SK-N-SH (cell line): ENCODE measurements around the gene ZBTB22. TPM values are rescaled to one million over a fixed set of nuclear protein-coding genes. Genes with fewer than 3 reads are reported as not detected.

ENCODE experiments used
- CTCF ChIA-PET: fragments of 300-600, 350-600 bp; formaldehyde crosslinking; extraction: SDS; loops from one replicate; lab custom pipeline; 2021; lab: Yijun Ruan, JAX
- POLR2A ChIA-PET: fragments of 350-600 bp; sonication (Branson Sonifier 250); formaldehyde crosslinking; extraction: SDS; loops from one replicate; lab custom pipeline; 2020; ENCODE audit warnings: antibody characterized with exemption, inconsistent platforms; lab: Yijun Ruan, JAX
- DNase-seq: peaks from one replicate; pipeline ENCODE4 v3.0.0; 2012
- H2AFZ ChIP-seq: fragments of 200-600 bp; sonication (generic); 2 replicates; pipeline ENCODE4 v1.8.1; 2016; ENCODE audit warnings: antibody characterized with exemption, mild to moderate bottlenecking, low read depth
- H3F3A ChIP-seq: fragments of 200-600 bp; sonication (generic); replicated peaks from 2 replicates; pipeline ENCODE3; 2016; ENCODE audit warnings: antibody characterized with exemption, mild to moderate bottlenecking; ENCODE audit not compliant: insufficient read depth
- H3K27ac ChIP-seq, 2 experiments: fragments of 200-500 bp in 1 of 2; fragments of 200-600 bp in 1 of 2; sonication (Bioruptor generic) in 1 of 2; sonication (generic), shearing (Covaris generic) in 1 of 2; 2 replicates each; pipeline versions ENCODE4 v1.5.1 to v1.6.1; 2014 to 2016; ENCODE audit warnings: low read depth in 2 of 2, inconsistent platforms in 1 of 2, low read length in 1 of 2, mild to moderate bottlenecking in 1 of 2, mixed read lengths in 1 of 2
- H3K27me3 ChIP-seq: fragments of 200-600 bp; sonication (generic), shearing (Covaris generic); 2 replicates; pipeline ENCODE4 v1.6.1; 2016; ENCODE audit warnings: mixed run types; ENCODE audit not compliant: insufficient read depth
- H3K36me3 ChIP-seq, 2 experiments: fragments of 200-500 bp in 1 of 2; fragments of 200-600 bp in 1 of 2; sonication (Bioruptor generic) in 1 of 2; sonication (generic) in 1 of 2; replicated peaks in 1 of 2; 2 replicates each; pipeline versions ENCODE3 to v1.5.1; 2014 to 2016; ENCODE audit warnings: low read length in 1 of 2, mild to moderate bottlenecking in 1 of 2; ENCODE audit not compliant: insufficient read depth in 2 of 2, control insufficient read depth in 1 of 2
- H3K4me1 ChIP-seq, 2 experiments: fragments of 200-500 bp in 1 of 2; fragments of 200-600 bp in 1 of 2; sonication (Bioruptor generic) in 1 of 2; sonication (generic), shearing (Covaris generic) in 1 of 2; 2 replicates each; pipeline versions ENCODE4 v1.5.1 to v1.6.1; 2014 to 2016; ENCODE audit warnings: low read depth in 1 of 2, low read length in 1 of 2, mixed run types in 1 of 2; ENCODE audit not compliant: insufficient read depth in 2 of 2, control insufficient read depth in 1 of 2
- H3K4me2 ChIP-seq: fragments of 200-600 bp; sonication (generic), shearing (Covaris generic); 2 replicates; pipeline ENCODE4 v1.6.1; 2017; ENCODE audit warnings: mixed run types
- H3K4me3 ChIP-seq, 2 experiments: fragments of 200-500 bp in 1 of 2; fragments of 200-600 bp in 1 of 2; sonication (Bioruptor generic) in 1 of 2; sonication (generic), shearing (Covaris generic) in 1 of 2; 2 replicates each; pipeline versions ENCODE4 v1.5.1 to v1.8.1; 2014 to 2016; ENCODE audit warnings: low read depth in 2 of 2, inconsistent platforms in 1 of 2, low read length in 1 of 2, mild to moderate bottlenecking in 1 of 2, mixed read lengths in 1 of 2, moderate library complexity in 1 of 2
- H3K79me2 ChIP-seq: fragments of 200-600 bp; sonication (generic); 2 replicates; pipeline ENCODE4 v1.8.1; 2017; ENCODE audit warnings: mild to moderate bottlenecking; ENCODE audit not compliant: insufficient read depth
- H3K9ac ChIP-seq: fragments of 200-600 bp; sonication (generic); 2 replicates; pipeline ENCODE4 v1.6.1; 2017; ENCODE audit warnings: mixed run types
- H3K9me2 ChIP-seq: fragments of 200-600 bp; sonication (generic); 2 replicates; pipeline ENCODE4 v1.6.1; 2017; ENCODE audit warnings: mixed run types
- H3K9me3 ChIP-seq: fragments of 200-600 bp; sonication (generic); 2 replicates; pipeline ENCODE4 v1.6.1; 2017; ENCODE audit warnings: mixed run types, mild to moderate bottlenecking, moderate library complexity
- H4K20me1 ChIP-seq: fragments of 200-600 bp; sonication (generic); 2 replicates; pipeline ENCODE4 v1.6.1; 2017; ENCODE audit warnings: mild to moderate bottlenecking, mixed run types; ENCODE audit not compliant: insufficient read depth
- EZH2phosphoT487 ChIP-seq: fragments of 200-600 bp; sonication (generic); IDR thresholded peaks from 2 replicates; pipeline ENCODE4 v1.6.1; 2017; ENCODE audit warnings: low read depth, mixed run types, mild to moderate bottlenecking, antibody characterized with exemption, moderate library complexity, borderline replicate concordance
- FOSL2 ChIP-seq: IDR thresholded peaks from 2 replicates; pipeline ENCODE4 v1.4.0; 2012; ENCODE audit warnings: low read depth, mild to moderate bottlenecking, moderate library complexity, borderline replicate concordance
- FOXM1 ChIP-seq: IDR thresholded peaks from 2 replicates; pipeline ENCODE4 v1.4.0; 2012; ENCODE audit warnings: low read depth, mild to moderate bottlenecking
- GABPA ChIP-seq: IDR thresholded peaks from 2 replicates; pipeline ENCODE4 v1.4.0; 2012; ENCODE audit warnings: low read depth, mild to moderate bottlenecking
- GATA2 ChIP-seq: sonication (generic); formaldehyde crosslinking; IDR thresholded peaks from 2 replicates; pipeline ENCODE4 v1.5.0; 2020; ENCODE audit warnings: mild to moderate bottlenecking, missing genetic modification reagents
- JUND ChIP-seq: IDR thresholded peaks from 2 replicates; pipeline ENCODE4 v1.4.0; 2012
- NFIC ChIP-seq: IDR thresholded peaks from 2 replicates; pipeline ENCODE4 v1.4.0; 2012; ENCODE audit warnings: borderline replicate concordance
- RCOR1 ChIP-seq: fragments of 150-350 bp; IDR thresholded peaks from 2 replicates; pipeline ENCODE4 v1.6.1; 2017; ENCODE audit warnings: antibody characterized with exemption, low read length
- RFX5 ChIP-seq: IDR thresholded peaks from 2 replicates; pipeline ENCODE4 v1.6.1; 2012; ENCODE audit warnings: mild to moderate bottlenecking, improper control_type of control experiment, low read length
- RXRA ChIP-seq: IDR thresholded peaks from 2 replicates; pipeline ENCODE4 v1.4.0; 2012; ENCODE audit warnings: low read depth, mild to moderate bottlenecking, borderline replicate concordance
- SIN3A ChIP-seq: IDR thresholded peaks from 2 replicates; pipeline ENCODE4 v1.6.1; 2012; ENCODE audit warnings: low read depth, mild to moderate bottlenecking, low read length, moderate library complexity, borderline replicate concordance
- SMC3 ChIP-seq: IDR thresholded peaks from 2 replicates; pipeline ENCODE4 v1.6.1; 2012; ENCODE audit warnings: low read depth, low read length, improper control_type of control experiment
- TAF1 ChIP-seq: IDR thresholded peaks from 2 replicates; pipeline ENCODE4 v1.6.1; 2012; ENCODE audit warnings: low read depth, mild to moderate bottlenecking, low read length, moderate library complexity, borderline replicate concordance
- TCF12 ChIP-seq: IDR thresholded peaks from 2 replicates; pipeline ENCODE4 v1.4.0; 2012
- YY1 ChIP-seq: IDR thresholded peaks from 2 replicates; pipeline ENCODE4 v1.4.0; 2012; ENCODE audit warnings: low read depth, mild to moderate bottlenecking
- WGBS: methylation state at CpG from one replicate; pipeline ENCODE4 v1.1.6; 2017; ENCODE audit warnings: low lambda C conversion rate; 5-methylcytosine and 5-hydroxymethylcytosine counted together
- polyA plus RNA-seq, 3 experiments: library from polyadenylated mRNA; depleted of rRNA; stranded (reverse); fragments of >200 nt; gene quantifications; 2 replicates each; pipeline ENCODE4 v1.2.3, GENCODE V29; 2012
- TF ChIP-seq, protein P1 (sequence below): IDR thresholded peaks from 2 replicates; pipeline ENCODE4 v1.4.0; 2012; ENCODE audit warnings: low read depth
- TF ChIP-seq, protein P2 (sequence below): IDR thresholded peaks from 2 replicates; pipeline ENCODE4 v1.4.0; 2012; ENCODE audit warnings: low read depth, borderline replicate concordance
- TF ChIP-seq, protein P3 (sequence below): IDR thresholded peaks from 2 replicates; pipeline ENCODE4 v1.6.1; 2012; ENCODE audit warnings: mild to moderate bottlenecking, low read depth, low read length, moderate library complexity
- TF ChIP-seq, protein P4 (sequence below): IDR thresholded peaks from 2 replicates; pipeline ENCODE4; 2012
- TF ChIP-seq, protein P5 (sequence below): IDR thresholded peaks from 2 replicates; pipeline ENCODE4 v1.4.0; 2012; ENCODE audit warnings: low read depth, borderline replicate concordance
- TF ChIP-seq, protein P6 (sequence below): fragments of 150-350 bp; IDR thresholded peaks from 2 replicates; pipeline ENCODE4 v1.6.1; 2016; ENCODE audit warnings: mild to moderate bottlenecking, low read depth, low read length

The ZBTB22 gene
- polyA plus RNA-seq, 1 of the 3 experiments (the other 2 are of a cell fraction): 19.5 TPM

DNA sequence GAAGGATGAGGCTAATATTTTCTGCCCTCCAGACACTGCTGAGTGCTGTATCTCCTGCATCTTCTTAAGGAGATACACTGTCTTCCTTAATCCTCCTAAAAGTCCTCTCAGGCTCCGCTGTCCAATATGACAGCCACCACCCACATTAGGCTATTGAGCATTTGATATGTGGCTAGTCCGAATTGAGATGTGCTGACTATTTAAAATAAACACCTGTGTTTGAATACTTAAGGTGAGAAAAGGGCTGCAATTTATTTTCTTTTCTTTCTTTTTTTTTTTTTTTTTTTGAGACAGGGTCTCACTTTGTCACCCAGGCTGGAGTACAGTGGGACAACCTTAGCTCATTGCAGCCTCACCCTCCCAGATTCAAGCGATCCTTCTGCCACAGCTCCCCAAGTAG is 15.7 kb downstream of the ZBTB22 start (continued):
- TF ChIP-seq FOXM1: no peak
- TF ChIP-seq, protein P1, sequence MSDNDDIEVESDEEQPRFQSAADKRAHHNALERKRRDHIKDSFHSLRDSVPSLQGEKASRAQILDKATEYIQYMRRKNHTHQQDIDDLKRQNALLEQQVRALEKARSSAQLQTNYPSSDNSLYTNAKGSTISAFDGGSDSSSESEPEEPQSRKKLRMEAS: no peak

DNA sequence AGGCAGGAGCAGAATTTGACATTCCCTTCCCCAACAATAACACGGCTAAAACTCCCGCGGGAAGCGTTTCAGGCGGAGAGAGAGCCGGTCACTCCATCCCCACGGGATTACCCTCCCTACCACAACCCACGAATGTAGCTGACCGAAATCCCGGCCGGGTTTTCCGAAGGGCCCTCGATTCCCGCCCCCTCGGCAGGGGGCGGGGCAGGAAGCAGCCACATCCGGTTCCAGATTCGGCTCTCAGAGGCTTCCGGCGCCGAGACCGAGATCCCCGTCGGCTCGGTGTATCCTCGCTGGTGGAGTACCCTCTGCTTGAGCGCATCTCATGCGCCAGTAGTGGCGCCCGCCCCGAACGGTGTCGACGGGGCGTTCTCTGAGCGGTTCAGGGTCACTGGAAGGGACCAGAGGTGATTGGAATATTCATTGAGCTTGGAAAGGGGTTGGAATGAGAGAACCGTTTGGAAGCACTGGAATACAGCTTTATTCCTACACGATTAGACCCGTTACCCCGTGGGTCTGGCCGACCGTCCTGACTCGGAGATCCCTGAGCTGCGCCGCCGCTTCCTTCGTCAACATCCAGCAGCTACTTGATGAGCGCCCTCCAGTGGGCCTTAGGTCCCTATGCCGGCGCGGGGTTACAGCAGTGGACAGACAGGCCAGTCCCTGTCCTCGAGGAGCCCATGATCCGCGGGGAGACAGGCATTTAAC is 18.2 kb downstream of the ZBTB22 start:
- Histone ChIP-seq H3K27ac (peak overlapping the region; percentile 99), H2AFZ (peak overlapping the region; percentile 40; the same call in 1 of the 2 replicates), H3K9ac (peak overlapping the region; percentile 94), H3K4me3 (peak overlapping the region; percentile 84 to 89), H3K9me2 (no peaks in the 10 kb centered on the region), H3K27me3 (no peaks in the 10 kb centered on the region), H3K36me3 (peaks cover 17 to 23% of the 10 kb centered on the region in 2 experiments), H3K9me3 (no peaks in the 10 kb centered on the region), H4K20me1 (peaks cover 11% of the 10 kb centered on the region; the same call in 1 of the 2 replicates), H3K79me2 (peaks cover 52% of the 10 kb centered on the region), H3F3A (peaks cover 22% of the 10 kb centered on the region), H3K4me1 (peaks cover 4 to 12% of the 10 kb centered on the region in 2 experiments; a peak in 1 of 4 replicates), H3K4me2 (peak overlapping the region; percentile 94)
- peak; percentile 91 for DNase-seq
- WGBS: 1% methylated on average over 34 of the region's 54 CpGs
- ChIA-PET POLR2A (interaction anchor here (0.8 to 3.3 kb wide), 11 partner anchors 10 to 328 kb away, joined by 4 to 30 read pairs (median 7); partner anchors contain the start of genes B3GALT4, KIFC1, PFDN6 and RING1), CTCF (interaction anchor here (0.5 to 2.9 kb wide), 22 partner anchors 8 to 126 kb away, joined by 3 to 30 read pairs (median 4); partner anchors contain the start of genes B3GALT4, PFDN6, RPS18 and TAPBP)
- TF ChIP-seq TAF1 (peak; percentile 92), RFX5 (no peak), GATA2 (CRISPR knock-in tag) (no peak; the same call in 1 of the 2 replicates), TCF12 (no peak), SIN3A (peak; percentile 86), GABPA (peak; percentile 80), RXRA (no peak), JUND (peak; percentile 52), FOSL2 (no peak), SMC3 (peak; percentile 36; the same call in 1 of the 2 replicates), EZH2phosphoT487 (no peak), RCOR1 (peak; percentile 23; the same call in 1 of the 2 replicates), YY1 (peak; percentile 62; the same call in 1 of the 2 replicates), NFIC (no peak; the same call in 1 of the 2 replicates)
- TF ChIP-seq, protein P2, sequence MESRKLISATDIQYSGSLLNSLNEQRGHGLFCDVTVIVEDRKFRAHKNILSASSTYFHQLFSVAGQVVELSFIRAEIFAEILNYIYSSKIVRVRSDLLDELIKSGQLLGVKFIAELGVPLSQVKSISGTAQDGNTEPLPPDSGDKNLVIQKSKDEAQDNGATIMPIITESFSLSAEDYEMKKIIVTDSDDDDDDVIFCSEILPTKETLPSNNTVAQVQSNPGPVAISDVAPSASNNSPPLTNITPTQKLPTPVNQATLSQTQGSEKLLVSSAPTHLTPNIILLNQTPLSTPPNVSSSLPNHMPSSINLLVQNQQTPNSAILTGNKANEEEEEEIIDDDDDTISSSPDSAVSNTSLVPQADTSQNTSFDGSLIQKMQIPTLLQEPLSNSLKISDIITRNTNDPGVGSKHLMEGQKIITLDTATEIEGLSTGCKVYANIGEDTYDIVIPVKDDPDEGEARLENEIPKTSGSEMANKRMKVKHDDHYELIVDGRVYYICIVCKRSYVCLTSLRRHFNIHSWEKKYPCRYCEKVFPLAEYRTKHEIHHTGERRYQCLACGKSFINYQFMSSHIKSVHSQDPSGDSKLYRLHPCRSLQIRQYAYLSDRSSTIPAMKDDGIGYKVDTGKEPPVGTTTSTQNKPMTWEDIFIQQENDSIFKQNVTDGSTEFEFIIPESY: 0 out of 2 replicates have a peak, but pooled peaks have one; percentile 42
- TF ChIP-seq, protein P3, sequence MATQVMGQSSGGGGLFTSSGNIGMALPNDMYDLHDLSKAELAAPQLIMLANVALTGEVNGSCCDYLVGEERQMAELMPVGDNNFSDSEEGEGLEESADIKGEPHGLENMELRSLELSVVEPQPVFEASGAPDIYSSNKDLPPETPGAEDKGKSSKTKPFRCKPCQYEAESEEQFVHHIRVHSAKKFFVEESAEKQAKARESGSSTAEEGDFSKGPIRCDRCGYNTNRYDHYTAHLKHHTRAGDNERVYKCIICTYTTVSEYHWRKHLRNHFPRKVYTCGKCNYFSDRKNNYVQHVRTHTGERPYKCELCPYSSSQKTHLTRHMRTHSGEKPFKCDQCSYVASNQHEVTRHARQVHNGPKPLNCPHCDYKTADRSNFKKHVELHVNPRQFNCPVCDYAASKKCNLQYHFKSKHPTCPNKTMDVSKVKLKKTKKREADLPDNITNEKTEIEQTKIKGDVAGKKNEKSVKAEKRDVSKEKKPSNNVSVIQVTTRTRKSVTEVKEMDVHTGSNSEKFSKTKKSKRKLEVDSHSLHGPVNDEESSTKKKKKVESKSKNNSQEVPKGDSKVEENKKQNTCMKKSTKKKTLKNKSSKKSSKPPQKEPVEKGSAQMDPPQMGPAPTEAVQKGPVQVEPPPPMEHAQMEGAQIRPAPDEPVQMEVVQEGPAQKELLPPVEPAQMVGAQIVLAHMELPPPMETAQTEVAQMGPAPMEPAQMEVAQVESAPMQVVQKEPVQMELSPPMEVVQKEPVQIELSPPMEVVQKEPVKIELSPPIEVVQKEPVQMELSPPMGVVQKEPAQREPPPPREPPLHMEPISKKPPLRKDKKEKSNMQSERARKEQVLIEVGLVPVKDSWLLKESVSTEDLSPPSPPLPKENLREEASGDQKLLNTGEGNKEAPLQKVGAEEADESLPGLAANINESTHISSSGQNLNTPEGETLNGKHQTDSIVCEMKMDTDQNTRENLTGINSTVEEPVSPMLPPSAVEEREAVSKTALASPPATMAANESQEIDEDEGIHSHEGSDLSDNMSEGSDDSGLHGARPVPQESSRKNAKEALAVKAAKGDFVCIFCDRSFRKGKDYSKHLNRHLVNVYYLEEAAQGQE: peak; percentile 36; the same call in 1 of the 2 replicates
- TF ChIP-seq, protein P4, sequence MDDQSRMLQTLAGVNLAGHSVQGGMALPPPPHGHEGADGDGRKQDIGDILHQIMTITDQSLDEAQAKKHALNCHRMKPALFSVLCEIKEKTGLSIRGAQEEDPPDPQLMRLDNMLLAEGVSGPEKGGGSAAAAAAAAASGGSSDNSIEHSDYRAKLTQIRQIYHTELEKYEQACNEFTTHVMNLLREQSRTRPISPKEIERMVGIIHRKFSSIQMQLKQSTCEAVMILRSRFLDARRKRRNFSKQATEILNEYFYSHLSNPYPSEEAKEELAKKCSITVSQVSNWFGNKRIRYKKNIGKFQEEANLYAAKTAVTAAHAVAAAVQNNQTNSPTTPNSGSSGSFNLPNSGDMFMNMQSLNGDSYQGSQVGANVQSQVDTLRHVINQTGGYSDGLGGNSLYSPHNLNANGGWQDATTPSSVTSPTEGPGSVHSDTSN: peak; percentile 2
- TF ChIP-seq, protein P5, sequence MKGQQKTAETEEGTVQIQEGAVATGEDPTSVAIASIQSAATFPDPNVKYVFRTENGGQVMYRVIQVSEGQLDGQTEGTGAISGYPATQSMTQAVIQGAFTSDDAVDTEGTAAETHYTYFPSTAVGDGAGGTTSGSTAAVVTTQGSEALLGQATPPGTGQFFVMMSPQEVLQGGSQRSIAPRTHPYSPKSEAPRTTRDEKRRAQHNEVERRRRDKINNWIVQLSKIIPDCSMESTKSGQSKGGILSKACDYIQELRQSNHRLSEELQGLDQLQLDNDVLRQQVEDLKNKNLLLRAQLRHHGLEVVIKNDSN: no peak
- TF ChIP-seq, protein P6, sequence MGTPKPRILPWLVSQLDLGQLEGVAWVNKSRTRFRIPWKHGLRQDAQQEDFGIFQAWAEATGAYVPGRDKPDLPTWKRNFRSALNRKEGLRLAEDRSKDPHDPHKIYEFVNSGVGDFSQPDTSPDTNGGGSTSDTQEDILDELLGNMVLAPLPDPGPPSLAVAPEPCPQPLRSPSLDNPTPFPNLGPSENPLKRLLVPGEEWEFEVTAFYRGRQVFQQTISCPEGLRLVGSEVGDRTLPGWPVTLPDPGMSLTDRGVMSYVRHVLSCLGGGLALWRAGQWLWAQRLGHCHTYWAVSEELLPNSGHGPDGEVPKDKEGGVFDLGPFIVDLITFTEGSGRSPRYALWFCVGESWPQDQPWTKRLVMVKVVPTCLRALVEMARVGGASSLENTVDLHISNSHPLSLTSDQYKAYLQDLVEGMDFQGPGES: no peak
